Activated CD4-positive, CD25-positive, alpha-beta regulatory T cell treated with anti-CD3 and anti-CD28 coated beads, Interleukin-2, amount 50 U/mL, for 72 hours (primary cell): ENCODE data around the gene LCE3A.
"Not testable (repeated sequence)": the region's sequence is repeated elsewhere in the genome, so short reads cannot be mapped to it uniquely, and the experiment has no call there.

Experiments used
- DNase-seq: peaks from one replicate; pipeline ENCODE4 v3.0.0; 2021

The LCE3A gene, protein sequence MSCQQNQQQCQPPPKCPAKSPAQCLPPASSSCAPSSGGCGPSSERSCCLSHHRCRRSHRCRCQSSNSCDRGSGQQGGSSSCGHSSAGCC

DNA sequence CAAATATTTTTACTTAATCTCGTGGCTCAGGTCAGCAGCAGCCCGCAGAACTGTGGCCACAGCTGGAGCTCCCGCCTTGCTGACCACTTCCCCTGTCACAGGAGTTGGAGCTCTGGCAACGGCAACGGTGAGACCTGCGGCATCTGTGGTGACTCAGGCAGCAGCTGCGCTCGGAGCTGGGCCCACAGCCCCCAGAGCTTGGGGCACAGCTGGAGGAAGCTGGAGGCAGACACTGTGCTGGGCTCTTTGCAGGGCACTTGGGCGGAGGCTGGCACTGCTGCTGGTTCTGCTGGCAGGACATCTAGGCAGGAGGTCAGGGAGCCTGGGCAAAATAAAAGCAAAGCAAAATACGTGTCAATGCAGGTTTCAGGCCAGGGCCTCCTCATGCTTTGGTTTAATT, at the start of gene LCE3A:
LCE3A (minus strand) TSS at position 301 of the 400 bp plus-strand sequence; CDS start at position 301, 0 bp downstream.
- no peak for DNase-seq

- no peak for DNase-seq
These were observed 44.7 kb upstream of the LCE3A start for GRCh38 chr1:152667648-152668047.

- not testable (repeated sequence) for DNase-seq
These were observed 43.3 kb upstream of the LCE3A start for GRCh38 chr1:152666171-152666570.

GRCh38 chr1:152663098-152663497, 40.2 kb upstream of the LCE3A start, which contains the start of gene LCE2D:
TSS of gene LCE2D (plus strand) at chr1:152663380. CDS start at chr1:152664106, 726 bp downstream.
- DNase-seq = no peak

DNA sequence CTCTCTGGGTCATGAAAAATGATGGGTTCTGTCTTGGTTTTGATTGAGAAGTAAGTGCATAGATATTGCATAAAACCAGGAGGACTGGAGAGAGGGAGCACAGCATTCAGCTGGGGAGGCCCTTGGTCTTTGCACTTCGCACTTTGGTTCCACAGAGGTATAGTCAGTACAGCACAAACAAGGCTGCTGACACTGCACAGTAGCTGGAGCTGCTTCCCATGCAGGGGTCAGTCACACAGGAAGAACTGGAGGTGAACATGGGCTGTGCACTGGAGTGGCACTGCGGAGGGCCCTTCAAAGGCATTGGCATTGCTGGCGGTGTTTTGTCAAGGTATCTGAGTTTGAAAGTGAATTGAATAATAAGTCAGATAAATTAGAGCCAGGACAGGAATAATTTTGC, 35.7 kb upstream of the LCE3A start:
- no peak for DNase-seq

DNA sequence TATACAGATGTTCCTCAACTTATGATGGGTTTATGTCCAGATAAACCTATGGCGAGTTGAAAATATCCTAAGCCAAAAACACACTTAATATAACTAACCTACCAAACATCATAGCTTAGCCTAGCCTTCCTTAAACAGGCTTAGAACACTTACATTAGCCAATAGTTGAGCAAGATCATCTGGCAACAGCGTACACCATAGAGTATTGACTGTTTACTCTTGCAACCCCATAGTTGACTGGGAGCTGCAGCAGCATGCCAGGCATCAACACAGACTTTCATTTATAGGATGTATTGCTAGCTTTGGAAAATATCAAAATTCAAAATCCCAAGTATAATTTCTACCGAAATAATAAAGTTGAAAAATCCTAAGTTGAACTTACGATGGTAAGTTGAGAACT, 34.8 kb upstream of the LCE3A start:
- DNase-seq = no peak

DNA sequence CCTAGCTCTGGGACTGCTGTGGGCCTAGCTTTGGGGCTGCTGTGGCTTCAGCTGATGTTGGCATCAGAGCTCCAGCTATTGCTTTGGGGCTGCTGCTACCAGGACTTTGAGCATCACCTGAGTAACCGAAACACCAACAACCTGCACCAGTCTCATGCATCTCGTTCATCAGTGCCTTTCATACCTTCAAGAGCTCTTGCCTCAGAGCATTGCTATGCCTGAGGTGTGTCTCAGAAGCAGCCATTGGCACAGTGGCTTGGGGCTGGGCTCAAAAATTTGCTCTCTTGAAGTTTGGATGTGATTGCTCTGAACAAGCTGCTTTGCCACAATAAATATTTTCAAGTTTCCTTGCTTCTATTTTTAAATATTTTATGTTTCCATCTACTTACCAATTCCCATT, 33.6 kb upstream of the LCE3A start:
- no peak for DNase-seq

DNA sequence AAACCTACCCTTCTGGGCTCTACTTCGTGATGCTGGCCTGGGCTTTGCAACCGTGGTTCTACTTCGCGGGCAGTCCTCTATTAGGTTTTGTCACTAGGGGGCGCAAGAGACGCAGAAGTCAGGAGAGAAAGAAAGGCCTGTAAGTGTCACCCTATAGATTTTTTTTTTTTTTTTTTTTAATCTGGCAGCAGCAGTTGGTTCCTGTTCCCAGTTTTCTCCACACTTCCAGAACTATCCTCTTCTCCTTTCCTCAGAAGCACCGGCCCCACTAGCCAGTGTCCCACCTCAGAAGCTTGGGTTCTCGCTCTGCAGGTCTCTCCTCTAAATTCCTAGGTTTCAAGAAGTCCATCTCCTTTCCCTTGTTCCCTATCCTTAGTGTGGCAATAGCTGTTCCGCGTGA, 31.2 kb upstream of the LCE3A start:
- DNase-seq = peak; percentile 58

- DNase-seq = no peak
These were observed 23.8 kb upstream of the LCE3A start for GRCh38 chr1:152646656-152647055.

- DNase-seq = no peak
These were observed 22.2 kb upstream of the LCE3A start for GRCh38 chr1:152645146-152645545.

DNA sequence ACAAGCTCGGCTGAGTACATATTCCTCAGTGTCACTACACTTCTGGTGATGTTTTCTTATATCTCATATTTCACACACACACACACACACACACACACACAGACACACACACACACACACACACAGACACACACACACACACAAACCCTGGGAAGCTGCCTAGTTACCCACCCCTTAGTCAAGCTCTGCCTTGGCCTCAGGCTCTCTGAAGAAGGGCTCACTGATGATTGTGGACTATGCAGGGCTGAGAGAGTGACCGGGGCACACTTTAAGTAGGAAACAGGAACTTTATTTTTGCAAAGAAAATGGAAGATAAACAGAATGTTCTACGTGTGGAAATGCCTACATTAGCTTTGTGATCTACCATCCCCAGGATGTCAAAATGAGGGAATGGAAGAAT, 21.0 kb upstream of the LCE3A start:
- DNase-seq = no peak

DNA sequence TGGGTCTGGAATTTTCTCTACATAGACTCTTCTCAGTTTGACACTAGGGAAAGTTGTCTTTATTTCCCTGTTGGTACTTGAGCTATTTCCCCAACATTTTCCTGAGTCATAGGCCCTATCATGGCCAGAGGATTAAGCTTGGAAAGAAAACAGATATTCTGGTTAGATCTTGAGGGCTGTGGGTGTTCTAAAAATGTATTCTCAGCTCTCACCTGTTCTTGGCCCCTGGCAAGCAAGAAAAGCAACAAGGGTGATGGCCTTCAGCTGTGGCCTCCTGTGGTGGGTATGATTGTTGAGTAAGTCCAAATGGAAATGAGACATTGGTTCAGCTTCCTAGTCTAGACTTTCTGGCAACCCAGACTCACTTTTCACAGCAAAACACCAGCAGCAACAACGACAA, 17.4 kb upstream of the LCE3A start:
- no peak for DNase-seq

DNA sequence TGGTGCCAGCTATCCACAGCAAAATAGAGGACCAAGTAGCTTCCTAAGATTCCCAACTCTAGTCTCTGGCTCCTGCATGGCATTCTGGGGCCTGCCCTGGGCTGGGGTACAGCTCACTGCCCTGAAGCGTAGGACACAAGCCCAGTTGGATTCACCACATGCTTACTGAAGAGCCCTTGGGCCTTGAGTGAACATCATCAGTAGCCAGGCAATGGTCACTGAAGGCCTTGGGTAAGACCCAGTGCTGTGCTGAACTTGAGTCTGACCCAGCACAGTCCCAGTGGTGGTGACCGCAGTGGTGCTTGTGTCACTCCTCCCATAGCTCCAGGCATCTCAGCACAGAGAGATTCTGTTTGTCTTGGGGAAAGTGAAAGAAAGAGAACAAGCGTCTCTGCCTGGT, 7.7 kb upstream of the LCE3A start:
- DNase-seq = no peak

GRCh38 chr1:152626744-152627143, 3.8 kb upstream of the LCE3A start:
- DNase-seq = no peak

- no peak for DNase-seq
These were observed 421 bp upstream of the LCE3A start for GRCh38 chr1:152623203-152623844.

- no peak for DNase-seq
These were observed 910 bp downstream of the LCE3A start for GRCh38 chr1:152621993-152622392.

- DNase-seq = no peak
These were observed 9.4 kb downstream of the LCE3A start, which contains the start of gene LCE3B for GRCh38 chr1:152613511-152613910. TSS of gene LCE3B (plus strand) at chr1:152613811. CDS start at chr1:152613811, 0 bp downstream.

- DNase-seq = no peak
These were observed 23.0 kb downstream of the LCE3A start, which contains the start of gene LCE3C for GRCh38 chr1:152599934-152600333. TSS of gene LCE3C (plus strand) at chr1:152600234. CDS start at chr1:152600732, 498 bp downstream.

GRCh38 chr1:152596986-152597385, 25.9 kb downstream of the LCE3A start:
- DNase-seq = no peak

- DNase-seq = no peak
These were observed 37.3 kb downstream of the LCE3A start for GRCh38 chr1:152585586-152585985.

GRCh38 chr1:152582647-152583046, 40.3 kb downstream of the LCE3A start:
- no peak for DNase-seq

- no peak for DNase-seq
These were observed 42.5 kb downstream of the LCE3A start, which contains the start of gene LCE3D for GRCh38 chr1:152580433-152580832. TSS of gene LCE3D (minus strand) at chr1:152580516. CDS start at chr1:152579936, 580 bp downstream.

GRCh38 chr1:152579526-152579925, 43.4 kb downstream of the LCE3A start:
- DNase-seq = not testable (repeated sequence)

DNA sequence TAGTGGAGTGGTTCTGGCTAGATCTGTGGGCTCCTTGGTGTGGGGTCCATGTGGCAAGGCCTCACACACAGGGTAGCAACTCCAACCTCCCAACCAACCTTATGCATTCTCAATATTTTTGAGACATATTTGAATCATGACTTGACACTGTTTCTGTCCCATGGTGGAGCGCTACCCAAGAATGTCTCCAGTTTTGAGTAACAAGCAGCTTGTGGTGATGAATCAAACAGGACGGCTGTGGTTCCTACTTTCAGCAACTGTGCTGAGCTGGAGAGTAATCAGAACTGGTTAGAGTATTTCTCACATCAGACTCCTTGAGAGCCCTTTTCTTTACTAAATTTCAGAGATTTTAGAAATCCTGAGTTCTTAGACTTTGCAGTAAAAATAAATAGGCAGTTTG, 45.7 kb downstream of the LCE3A start:
- DNase-seq = no peak
